Measurements from ENCODE around the gene C1QTNF9. TPM values are rescaled to one million over a fixed set of nuclear protein-coding genes. Genes with fewer than 3 reads are reported as not detected.

The C1QTNF9 gene
- total and polyA plus RNA-seq, 2 of the 8 experiments (the other 6 are each of a cell fraction or from before 2014, with no cell fraction given) = not detected

DNA sequence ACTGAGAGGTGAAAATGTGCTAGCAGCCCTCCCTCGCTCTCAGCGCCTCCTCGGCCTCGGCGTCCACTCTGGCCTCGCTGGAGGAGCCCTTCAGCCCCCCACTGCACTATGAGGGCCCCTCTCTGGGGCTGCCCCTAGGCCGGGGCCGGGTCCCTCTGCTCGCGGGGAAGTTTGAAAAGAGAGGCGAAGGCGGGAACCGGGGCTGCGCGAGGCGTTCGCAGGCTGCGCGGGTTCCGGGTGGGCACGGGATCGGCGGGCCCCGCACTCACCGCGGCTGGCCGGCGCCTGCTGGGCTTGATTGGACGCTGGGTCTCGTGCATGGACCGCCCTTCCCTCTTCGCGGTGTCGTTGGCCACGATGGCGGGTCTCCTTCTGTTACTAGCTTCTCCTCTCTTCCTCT, 29.3 kb downstream of the C1QTNF9 start (continued):
- TF ChIP-seq, protein P1, sequence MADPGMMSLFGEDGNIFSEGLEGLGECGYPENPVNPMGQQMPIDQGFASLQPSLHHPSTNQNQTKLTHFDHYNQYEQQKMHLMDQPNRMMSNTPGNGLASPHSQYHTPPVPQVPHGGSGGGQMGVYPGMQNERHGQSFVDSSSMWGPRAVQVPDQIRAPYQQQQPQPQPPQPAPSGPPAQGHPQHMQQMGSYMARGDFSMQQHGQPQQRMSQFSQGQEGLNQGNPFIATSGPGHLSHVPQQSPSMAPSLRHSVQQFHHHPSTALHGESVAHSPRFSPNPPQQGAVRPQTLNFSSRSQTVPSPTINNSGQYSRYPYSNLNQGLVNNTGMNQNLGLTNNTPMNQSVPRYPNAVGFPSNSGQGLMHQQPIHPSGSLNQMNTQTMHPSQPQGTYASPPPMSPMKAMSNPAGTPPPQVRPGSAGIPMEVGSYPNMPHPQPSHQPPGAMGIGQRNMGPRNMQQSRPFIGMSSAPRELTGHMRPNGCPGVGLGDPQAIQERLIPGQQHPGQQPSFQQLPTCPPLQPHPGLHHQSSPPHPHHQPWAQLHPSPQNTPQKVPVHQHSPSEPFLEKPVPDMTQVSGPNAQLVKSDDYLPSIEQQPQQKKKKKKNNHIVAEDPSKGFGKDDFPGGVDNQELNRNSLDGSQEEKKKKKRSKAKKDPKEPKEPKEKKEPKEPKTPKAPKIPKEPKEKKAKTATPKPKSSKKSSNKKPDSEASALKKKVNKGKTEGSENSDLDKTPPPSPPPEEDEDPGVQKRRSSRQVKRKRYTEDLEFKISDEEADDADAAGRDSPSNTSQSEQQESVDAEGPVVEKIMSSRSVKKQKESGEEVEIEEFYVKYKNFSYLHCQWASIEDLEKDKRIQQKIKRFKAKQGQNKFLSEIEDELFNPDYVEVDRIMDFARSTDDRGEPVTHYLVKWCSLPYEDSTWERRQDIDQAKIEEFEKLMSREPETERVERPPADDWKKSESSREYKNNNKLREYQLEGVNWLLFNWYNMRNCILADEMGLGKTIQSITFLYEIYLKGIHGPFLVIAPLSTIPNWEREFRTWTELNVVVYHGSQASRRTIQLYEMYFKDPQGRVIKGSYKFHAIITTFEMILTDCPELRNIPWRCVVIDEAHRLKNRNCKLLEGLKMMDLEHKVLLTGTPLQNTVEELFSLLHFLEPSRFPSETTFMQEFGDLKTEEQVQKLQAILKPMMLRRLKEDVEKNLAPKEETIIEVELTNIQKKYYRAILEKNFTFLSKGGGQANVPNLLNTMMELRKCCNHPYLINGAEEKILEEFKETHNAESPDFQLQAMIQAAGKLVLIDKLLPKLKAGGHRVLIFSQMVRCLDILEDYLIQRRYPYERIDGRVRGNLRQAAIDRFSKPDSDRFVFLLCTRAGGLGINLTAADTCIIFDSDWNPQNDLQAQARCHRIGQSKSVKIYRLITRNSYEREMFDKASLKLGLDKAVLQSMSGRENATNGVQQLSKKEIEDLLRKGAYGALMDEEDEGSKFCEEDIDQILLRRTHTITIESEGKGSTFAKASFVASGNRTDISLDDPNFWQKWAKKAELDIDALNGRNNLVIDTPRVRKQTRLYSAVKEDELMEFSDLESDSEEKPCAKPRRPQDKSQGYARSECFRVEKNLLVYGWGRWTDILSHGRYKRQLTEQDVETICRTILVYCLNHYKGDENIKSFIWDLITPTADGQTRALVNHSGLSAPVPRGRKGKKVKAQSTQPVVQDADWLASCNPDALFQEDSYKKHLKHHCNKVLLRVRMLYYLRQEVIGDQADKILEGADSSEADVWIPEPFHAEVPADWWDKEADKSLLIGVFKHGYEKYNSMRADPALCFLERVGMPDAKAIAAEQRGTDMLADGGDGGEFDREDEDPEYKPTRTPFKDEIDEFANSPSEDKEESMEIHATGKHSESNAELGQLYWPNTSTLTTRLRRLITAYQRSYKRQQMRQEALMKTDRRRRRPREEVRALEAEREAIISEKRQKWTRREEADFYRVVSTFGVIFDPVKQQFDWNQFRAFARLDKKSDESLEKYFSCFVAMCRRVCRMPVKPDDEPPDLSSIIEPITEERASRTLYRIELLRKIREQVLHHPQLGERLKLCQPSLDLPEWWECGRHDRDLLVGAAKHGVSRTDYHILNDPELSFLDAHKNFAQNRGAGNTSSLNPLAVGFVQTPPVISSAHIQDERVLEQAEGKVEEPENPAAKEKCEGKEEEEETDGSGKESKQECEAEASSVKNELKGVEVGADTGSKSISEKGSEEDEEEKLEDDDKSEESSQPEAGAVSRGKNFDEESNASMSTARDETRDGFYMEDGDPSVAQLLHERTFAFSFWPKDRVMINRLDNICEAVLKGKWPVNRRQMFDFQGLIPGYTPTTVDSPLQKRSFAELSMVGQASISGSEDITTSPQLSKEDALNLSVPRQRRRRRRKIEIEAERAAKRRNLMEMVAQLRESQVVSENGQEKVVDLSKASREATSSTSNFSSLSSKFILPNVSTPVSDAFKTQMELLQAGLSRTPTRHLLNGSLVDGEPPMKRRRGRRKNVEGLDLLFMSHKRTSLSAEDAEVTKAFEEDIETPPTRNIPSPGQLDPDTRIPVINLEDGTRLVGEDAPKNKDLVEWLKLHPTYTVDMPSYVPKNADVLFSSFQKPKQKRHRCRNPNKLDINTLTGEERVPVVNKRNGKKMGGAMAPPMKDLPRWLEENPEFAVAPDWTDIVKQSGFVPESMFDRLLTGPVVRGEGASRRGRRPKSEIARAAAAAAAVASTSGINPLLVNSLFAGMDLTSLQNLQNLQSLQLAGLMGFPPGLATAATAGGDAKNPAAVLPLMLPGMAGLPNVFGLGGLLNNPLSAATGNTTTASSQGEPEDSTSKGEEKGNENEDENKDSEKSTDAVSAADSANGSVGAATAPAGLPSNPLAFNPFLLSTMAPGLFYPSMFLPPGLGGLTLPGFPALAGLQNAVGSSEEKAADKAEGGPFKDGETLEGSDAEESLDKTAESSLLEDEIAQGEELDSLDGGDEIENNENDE (IDR thresholded peaks at IDR 0.05; ENCODE audit: insufficient replicate concordance, low read length) = no peak
- TF ChIP-seq CBX5 (IDR thresholded peaks at IDR 0.05; ENCODE audit: low read depth, low read length) (no peak), BCL11A (IDR thresholded peaks at IDR 0.05; ENCODE audit: low read depth in 2 of 2, low read length in 2 of 2) (no peak), PHF8 (conservative IDR thresholded peaks at IDR 0.05; ENCODE audit: low read depth, low read length) (no peak), BACH1 (IDR thresholded peaks at IDR 0.05; ENCODE audit: low read length) (no peak), SP1 (IDR thresholded peaks at IDR 0.05; ENCODE audit: low read depth, low read length) (no peak)
- TF ChIP-seq, protein P2, sequence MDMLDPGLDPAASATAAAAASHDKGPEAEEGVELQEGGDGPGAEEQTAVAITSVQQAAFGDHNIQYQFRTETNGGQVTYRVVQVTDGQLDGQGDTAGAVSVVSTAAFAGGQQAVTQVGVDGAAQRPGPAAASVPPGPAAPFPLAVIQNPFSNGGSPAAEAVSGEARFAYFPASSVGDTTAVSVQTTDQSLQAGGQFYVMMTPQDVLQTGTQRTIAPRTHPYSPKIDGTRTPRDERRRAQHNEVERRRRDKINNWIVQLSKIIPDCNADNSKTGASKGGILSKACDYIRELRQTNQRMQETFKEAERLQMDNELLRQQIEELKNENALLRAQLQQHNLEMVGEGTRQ (IDR thresholded peaks at IDR 0.05; ENCODE audit: low read length) = no peak
